Endothelial cell of umbilical vein (primary cell): ENCODE data around the gene BIK. TPM values are rescaled to one million over a fixed set of nuclear protein-coding genes. Genes with fewer than 3 reads are reported as not detected.

Experiments used
- BruUV-seq: library from RNA; stranded (reverse); fragments of 400-500 nt; replicated peaks from 2 replicates; lab custom pipeline; 2021; lab: Mats Ljungman, UMichigan
- CTCF ChIA-PET: fragments of 300-600, 350-600 bp; sonication (Branson Sonifier 250); formaldehyde crosslinking; loops from one replicate; lab custom pipeline; 2021; ENCODE audit warnings: antibody characterized with exemption, inconsistent platforms; lab: Charles Lee
- POLR2A ChIA-PET: fragments of 300-600, 350-600 bp; sonication (Branson Sonifier 250); formaldehyde crosslinking; loops from one replicate; lab custom pipeline; 2021; ENCODE audit warnings: antibody characterized with exemption, inconsistent platforms; lab: Charles Lee
- DNase-seq: peaks from one replicate; pipeline ENCODE4 v3.0.0-alpha.2; 2011; ENCODE audit warnings: low read depth, low spot score
- FAIRE-seq: peaks from 2 replicates; lab custom pipeline; 2011; peaks lifted over from hg19 to GRCh38; lab: Jason Lieb, UNC
- H2AFZ ChIP-seq: 2 replicates; pipeline ENCODE4 v1.6.0; 2012; ENCODE audit warnings: low read depth, low read length, control low read depth, inconsistent platforms
- H3K27ac ChIP-seq: 2 replicates; pipeline ENCODE4 v1.5.1; 2011; ENCODE audit warnings: low read depth, mild to moderate bottlenecking, control low read depth, low read length, moderate library complexity; ENCODE audit not compliant: insufficient read depth
- H3K27me3 ChIP-seq, 2 experiments: 2 replicates each; pipeline versions ENCODE4 v1.6.0 to v1.6.1; 2011; ENCODE audit warnings: low read length in 2 of 2, mixed read lengths in 1 of 2; ENCODE audit not compliant: control insufficient read depth in 2 of 2, insufficient read depth in 2 of 2
- H3K36me3 ChIP-seq, 2 experiments: 2 replicates in 1 of 2; 3 replicates in 1 of 2; pipeline ENCODE4 v1.5.1; 2011; ENCODE audit warnings: low read length in 2 of 2, mild to moderate bottlenecking in 1 of 2, moderate library complexity in 1 of 2; ENCODE audit not compliant: control insufficient read depth in 2 of 2, insufficient read depth in 2 of 2; ENCODE audit errors: extremely low read depth in 1 of 2
- H3K4me1 ChIP-seq: 3 replicates; pipeline ENCODE4 v1.5.1; 2011; ENCODE audit warnings: mild to moderate bottlenecking, low read length; ENCODE audit not compliant: control insufficient read depth, insufficient read depth; ENCODE audit errors: extremely low read depth
- H3K4me2 ChIP-seq: 2 replicates; pipeline ENCODE4 v1.6.1; 2011; ENCODE audit warnings: low read length, control low read depth, mixed read lengths; ENCODE audit not compliant: insufficient read depth
- H3K4me3 ChIP-seq, 3 experiments: fragments of 200-600 bp in 1 of 3; sonication (generic), shearing (Covaris generic) in 1 of 3; replicated peaks in 1 of 3; 2 replicates each; pipeline ENCODE4 v1.5.1; 2011 to 2016; ENCODE audit warnings: control low read depth in 3 of 3, low read length in 3 of 3, mild to moderate bottlenecking in 2 of 3, inconsistent platforms in 1 of 3, low read depth in 1 of 3, moderate library complexity in 1 of 3; ENCODE audit not compliant: insufficient read depth in 1 of 3
- H3K79me2 ChIP-seq: 2 replicates; pipeline ENCODE4 v1.6.0; 2012; ENCODE audit warnings: low read length, inconsistent platforms; ENCODE audit not compliant: control insufficient read depth, insufficient read depth
- H3K9ac ChIP-seq: replicated peaks from 2 replicates; pipeline ENCODE3; 2011; ENCODE audit warnings: low read length, control low read depth; ENCODE audit not compliant: insufficient read depth; ENCODE audit errors: extremely low read depth
- H3K9me1 ChIP-seq: replicated peaks from 3 replicates; pipeline ENCODE4 v1.6.0; 2011; ENCODE audit warnings: mild to moderate bottlenecking, low read length; ENCODE audit not compliant: control insufficient read depth, insufficient read depth; ENCODE audit errors: extremely low read depth
- H3K9me3 ChIP-seq: replicated peaks from 2 replicates; pipeline ENCODE4 v1.5.1; 2012; ENCODE audit warnings: low read length, inconsistent platforms; ENCODE audit not compliant: control insufficient read depth, insufficient read depth
- H4K20me1 ChIP-seq: replicated peaks from 2 replicates; pipeline ENCODE3; 2011; ENCODE audit warnings: mild to moderate bottlenecking, low read length; ENCODE audit not compliant: control insufficient read depth, insufficient read depth; ENCODE audit errors: extremely low read depth
- EZH2 ChIP-seq: IDR thresholded peaks from 2 replicates; pipeline ENCODE4 v1.6.1; 2012; ENCODE audit warnings: borderline replicate concordance, low read depth, mild to moderate bottlenecking, moderate library complexity, low read length, inconsistent platforms; ENCODE audit not compliant: severe bottlenecking
- FOS ChIP-seq: IDR thresholded peaks from 2 replicates; pipeline ENCODE4 v1.6.1; 2011; ENCODE audit warnings: mild to moderate bottlenecking, low read length, moderate library complexity, borderline replicate concordance; ENCODE audit not compliant: insufficient read depth
- GATA2 ChIP-seq: IDR thresholded peaks from 2 replicates; pipeline ENCODE4 v1.7.0; 2011; ENCODE audit warnings: low read depth, mild to moderate bottlenecking, moderate library complexity, mixed read lengths, low read length; ENCODE audit not compliant: insufficient read length, insufficient read depth
- JUN ChIP-seq: IDR thresholded peaks from 2 replicates; pipeline ENCODE4 v1.6.1; 2011; ENCODE audit warnings: borderline replicate concordance, low read depth; ENCODE audit not compliant: insufficient read length, insufficient read depth
- MAX ChIP-seq: IDR thresholded peaks from 2 replicates; pipeline ENCODE4 v1.6.1; 2011; ENCODE audit not compliant: insufficient read depth, insufficient read length
- MYC ChIP-seq: IDR thresholded peaks from one replicate; pipeline ENCODE4 v1.6.1; 2011; ENCODE audit warnings: mild to moderate bottlenecking, low read depth, low read length
- POLR2A ChIP-seq: IDR thresholded peaks from 2 replicates; pipeline ENCODE4 v1.6.1; 2012; ENCODE audit warnings: low read depth, mild to moderate bottlenecking, control low read depth, low read length
- POLR2AphosphoS5 ChIP-seq: IDR thresholded peaks from 2 replicates; pipeline ENCODE4 v1.6.1; 2012; ENCODE audit warnings: low read depth, mild to moderate bottlenecking, control low read depth, low read length, moderate library complexity; ENCODE audit not compliant: insufficient read depth
- dilution Hi-C: fragments of 300-500 bp; cut with MboI; formaldehyde crosslinking; loops from one replicate; pipeline ENCODE4 v1.15.0; 2019; ENCODE audit warnings: low sequenced_read_pairs; ENCODE audit not compliant: extremely low pct_ligation_motif_present
- intact Hi-C: fragments of 100-400 bp; cut with micrococcal nuclease; formaldehyde crosslinking; loops from one replicate; pipeline ENCODE4 v1.10.0; 2022
- polyA plus RNA-seq, 4 experiments: library from polyadenylated mRNA; depleted of rRNA in 3 of 4; stranded (reverse) in 3 of 4; unstranded in 1 of 4; fragments of >200 nt; gene quantifications; 2 replicates each; pipeline versions ENCODE4 v1.2.1 to v1.2.3, GENCODE V29; 2011 to 2012; ENCODE audit warnings: missing spikeins in 1 of 4
- total RNA-seq: library from RNA; stranded (reverse); gene quantifications from 2 replicates; pipeline ENCODE4 v1.2.3, GENCODE V29; 2021
- TF ChIP-seq, protein P1 (sequence below), 2 donors: IDR thresholded peaks; 1 replicate in 1 of 2; 2 replicates in 1 of 2; pipeline ENCODE4 v1.5.1; 2011; ENCODE audit warnings: low read length in 2 of 2, mild to moderate bottlenecking in 2 of 2, moderate library complexity in 2 of 2, control low read depth in 1 of 2, inconsistent platforms in 1 of 2, low read depth in 1 of 2; ENCODE audit not compliant: insufficient read depth in 1 of 2; ENCODE audit errors: extremely low read depth in 1 of 2

BIK gene
- total and polyA plus RNA-seq, 2 donors (not counting 3 experiments of a cell fraction or from before 2014, with no cell fraction given), result 0.49 to 0.95 TPM

- Histone ChIP-seq H3K27ac (no peak overlapping the region), H2AFZ (no peak overlapping the region), H3K4me1 (peaks cover 2% of the 10 kb centered on the region), H3K9me1 (no peaks in the 10 kb centered on the region), H3K36me3 (peaks cover 11 to 18% of the 10 kb centered on the region in 2 experiments), H3K9me3 (no peaks in the 10 kb centered on the region), H3K27me3 (no peaks in the 10 kb centered on the region), H3K79me2 (no peaks in the 10 kb centered on the region), H3K9ac (no peak overlapping the region), H3K4me3 (no peak overlapping the region), H4K20me1 (no peaks in the 10 kb centered on the region), H3K4me2 (no peak overlapping the region)
- CTCF ChIA-PET, result no interaction called here
- dilution Hi-C loops, result no loop called here
- TF ChIP-seq JUN, result no peak
- no peak for TF ChIP-seq POLR2AphosphoS5
- no peak for TF ChIP-seq MYC
- no peak for TF ChIP-seq MAX
- no peak for TF ChIP-seq POLR2A
- no peak for TF ChIP-seq EZH2
- no peak for TF ChIP-seq FOS
- no peak for TF ChIP-seq GATA2
- TF ChIP-seq, protein P1, sequence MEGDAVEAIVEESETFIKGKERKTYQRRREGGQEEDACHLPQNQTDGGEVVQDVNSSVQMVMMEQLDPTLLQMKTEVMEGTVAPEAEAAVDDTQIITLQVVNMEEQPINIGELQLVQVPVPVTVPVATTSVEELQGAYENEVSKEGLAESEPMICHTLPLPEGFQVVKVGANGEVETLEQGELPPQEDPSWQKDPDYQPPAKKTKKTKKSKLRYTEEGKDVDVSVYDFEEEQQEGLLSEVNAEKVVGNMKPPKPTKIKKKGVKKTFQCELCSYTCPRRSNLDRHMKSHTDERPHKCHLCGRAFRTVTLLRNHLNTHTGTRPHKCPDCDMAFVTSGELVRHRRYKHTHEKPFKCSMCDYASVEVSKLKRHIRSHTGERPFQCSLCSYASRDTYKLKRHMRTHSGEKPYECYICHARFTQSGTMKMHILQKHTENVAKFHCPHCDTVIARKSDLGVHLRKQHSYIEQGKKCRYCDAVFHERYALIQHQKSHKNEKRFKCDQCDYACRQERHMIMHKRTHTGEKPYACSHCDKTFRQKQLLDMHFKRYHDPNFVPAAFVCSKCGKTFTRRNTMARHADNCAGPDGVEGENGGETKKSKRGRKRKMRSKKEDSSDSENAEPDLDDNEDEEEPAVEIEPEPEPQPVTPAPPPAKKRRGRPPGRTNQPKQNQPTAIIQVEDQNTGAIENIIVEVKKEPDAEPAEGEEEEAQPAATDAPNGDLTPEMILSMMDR (IDR thresholded peaks at IDR 0.05; ENCODE audit: extremely low read depth in 1 of 2, insufficient read depth in 1 of 2, low read depth in 1 of 2, low read length in 2 of 2), result no peak
- intact Hi-C loops, result no loop called here
- POLR2A ChIA-PET, result no interaction called here
- FAIRE-seq, result no peak
- no TSS peak for BruUV-seq
- no peak for DNase-seq
Measured at GRCh38 chr22:43170131-43170480, 59.6 kb downstream of the BIK start.
